Stomach smooth muscle (tissue), 2 donors: ENCODE measurements around the gene E2F8.

Source experiments
- H3K27ac ChIP-seq: one replicate; pipeline ENCODE4 v1.7.0; 2013; ENCODE audit warnings: mild to moderate bottlenecking, low read length, inconsistent platforms
- H3K27me3 ChIP-seq, 2 donors: one replicate each; pipeline ENCODE4 v1.7.0; 2013; ENCODE audit warnings: low read length in 2 of 2; ENCODE audit not compliant: insufficient read depth in 2 of 2, control insufficient read depth in 1 of 2
- H3K36me3 ChIP-seq, 2 donors: one replicate each; pipeline ENCODE4 v1.7.0; 2013; ENCODE audit warnings: low read length in 2 of 2; ENCODE audit not compliant: control insufficient read depth in 2 of 2, insufficient read depth in 2 of 2
- H3K4me1 ChIP-seq: one replicate; pipeline ENCODE4 v1.7.0; 2013; ENCODE audit warnings: low read length; ENCODE audit not compliant: control insufficient read depth, insufficient read depth
- H3K4me3 ChIP-seq, 2 donors: one replicate each; pipeline ENCODE4 v1.7.0; 2013; ENCODE audit warnings: low read length in 2 of 2
- H3K9ac ChIP-seq, 2 donors: one replicate each; pipeline ENCODE4 v1.7.0; 2013; ENCODE audit warnings: low read length in 2 of 2, mild to moderate bottlenecking in 1 of 2
- H3K9me3 ChIP-seq, 2 donors: one replicate each; pipeline ENCODE4 v1.7.0; 2013; ENCODE audit warnings: low read length in 2 of 2; ENCODE audit not compliant: control insufficient read depth in 2 of 2
- donor health status: healthy.
- donor health status: Pancreatic carcinoma.

E2F8 gene

GRCh38 chr11:19241260-19242178 is 774 bp upstream of the E2F8 start:
- no peak overlapping the region for H3K9ac ChIP-seq
- peak overlapping the region; percentile 66 to 70 for H3K4me3 ChIP-seq
- H3K9me3 ChIP-seq = no peaks in the 10 kb centered on the region
- H3K4me1 ChIP-seq = peaks cover 20% of the 10 kb centered on the region
- peaks cover 37 to 53% of the 10 kb centered on the region in 2 donors for H3K27me3 ChIP-seq
- H3K36me3 ChIP-seq = no peaks in the 10 kb centered on the region
- H3K27ac ChIP-seq = no peak overlapping the region

GRCh38 chr11:19239039-19239438 is 1.7 kb downstream of the E2F8 start:
- peaks cover 29 to 52% of the 10 kb centered on the region in 2 donors for H3K27me3 ChIP-seq
- H3K4me1 ChIP-seq = peaks cover 20% of the 10 kb centered on the region
- H3K9ac ChIP-seq = no peak overlapping the region
- no peaks in the 10 kb centered on the region for H3K36me3 ChIP-seq
- H3K27ac ChIP-seq = no peak overlapping the region
- H3K4me3 ChIP-seq = no peak overlapping the region
- H3K9me3 ChIP-seq = no peaks in the 10 kb centered on the region

DNA sequence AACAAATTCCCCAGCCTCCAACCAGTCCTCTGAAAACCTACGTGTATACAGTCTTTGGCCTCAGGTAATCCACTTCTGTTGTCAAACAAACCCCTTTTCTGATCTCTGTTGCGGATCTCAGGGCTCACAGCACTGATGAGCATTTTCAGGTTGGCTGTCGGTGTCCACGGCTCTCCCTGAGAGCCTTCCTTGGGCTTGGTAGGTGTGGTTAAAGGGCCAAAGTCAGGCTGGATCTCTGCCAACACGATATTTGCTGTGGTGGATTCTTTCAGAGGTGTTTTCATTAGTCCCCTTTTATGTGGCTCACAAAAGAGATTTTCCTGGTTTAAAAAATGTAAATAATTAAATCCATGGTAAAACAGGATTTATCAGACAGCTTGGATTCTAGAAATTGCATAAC is 2.9 kb downstream of the E2F8 start:
- no peak overlapping the region for H3K4me3 ChIP-seq

GRCh38 chr11:19237381-19237780 is 3.4 kb downstream of the E2F8 start:
- H3K9ac ChIP-seq = no peak overlapping the region
- no peaks in the 10 kb centered on the region for H3K36me3 ChIP-seq
- no peaks in the 10 kb centered on the region for H3K9me3 ChIP-seq
- no peak overlapping the region for H3K27ac ChIP-seq
- H3K4me3 ChIP-seq = no peak overlapping the region
- H3K4me1 ChIP-seq = peaks cover 18% of the 10 kb centered on the region
- H3K27me3 ChIP-seq = peaks cover 16 to 44% of the 10 kb centered on the region in 2 donors

More for the DNA sequence above, 2.9 kb downstream of the E2F8 start:
- H3K27ac ChIP-seq = no peak overlapping the region
- H3K36me3 ChIP-seq = no peaks in the 10 kb centered on the region
- H3K4me1 ChIP-seq = peaks cover 20% of the 10 kb centered on the region
- no peak overlapping the region for H3K9ac ChIP-seq
- H3K27me3 ChIP-seq = peaks cover 20 to 49% of the 10 kb centered on the region in 2 donors
- no peaks in the 10 kb centered on the region for H3K9me3 ChIP-seq

DNA sequence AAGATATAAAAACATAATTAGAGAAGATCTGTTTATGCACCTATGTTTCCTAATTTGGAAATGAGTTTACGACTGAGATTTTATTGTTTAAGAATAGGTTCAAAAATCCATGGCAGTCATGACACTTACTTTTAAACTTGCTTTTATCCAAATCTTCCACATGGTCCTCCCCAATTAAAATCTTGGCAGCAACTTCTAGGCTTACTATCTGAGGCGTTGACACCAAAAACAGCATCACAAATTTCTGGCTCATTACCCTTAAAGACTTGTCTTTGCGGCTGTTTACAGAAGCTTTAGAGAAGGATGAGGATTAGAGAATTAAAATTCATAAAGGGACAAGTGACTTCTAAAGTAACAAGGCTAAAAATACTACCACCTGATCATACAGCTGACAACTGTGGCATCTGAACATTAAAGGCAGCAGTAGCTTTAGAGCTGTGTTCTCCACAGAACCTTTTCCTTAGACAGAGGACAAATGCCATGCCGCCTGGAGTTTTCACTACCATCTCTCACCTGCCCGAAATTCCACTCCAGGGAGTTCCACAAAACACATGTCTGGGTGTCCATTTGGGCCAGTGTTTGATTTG is 6.4 kb downstream of the E2F8 start:
- Histone ChIP-seq H3K27me3 (peaks cover 2 to 16% of the 10 kb centered on the region in 2 donors), H3K27ac (no peak overlapping the region), H3K9me3 (no peaks in the 10 kb centered on the region), H3K9ac (no peak overlapping the region), H3K4me3 (no peak overlapping the region), H3K36me3 (no peaks in the 10 kb centered on the region), H3K4me1 (no peaks in the 10 kb centered on the region)

- Histone ChIP-seq H3K9me3 (no peaks in the 10 kb centered on the region), H3K4me3 (no peak overlapping the region), H3K27me3 (peaks cover 0 to 7% of the 10 kb centered on the region in 2 donors), H3K9ac (no peak overlapping the region), H3K4me1 (no peaks in the 10 kb centered on the region), H3K27ac (no peak overlapping the region), H3K36me3 (no peaks in the 10 kb centered on the region)
Observed at GRCh38 chr11:19232910-19233503, 7.7 kb downstream of the E2F8 start.

DNA sequence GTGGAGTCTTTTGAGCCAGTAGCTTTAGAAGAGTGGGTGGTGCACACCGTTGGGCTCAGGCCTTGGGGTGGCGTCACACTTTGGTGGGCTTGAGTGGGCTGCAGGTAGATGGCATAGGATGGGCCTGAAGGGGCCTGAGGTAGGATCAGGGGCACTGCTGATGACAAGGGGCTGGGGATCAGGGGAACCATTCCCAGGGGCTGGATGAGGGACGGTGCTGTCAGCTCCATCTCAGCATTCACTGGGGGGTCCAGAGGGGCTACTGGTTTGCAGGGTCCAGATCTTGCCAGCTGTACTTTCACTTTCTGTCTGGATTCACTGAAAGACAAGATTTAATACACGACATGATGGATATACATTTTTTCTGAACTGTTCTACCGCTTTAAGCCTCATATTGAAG is 11.1 kb downstream of the E2F8 start:
- Histone ChIP-seq H3K9me3 (no peaks in the 10 kb centered on the region), H3K9ac (no peak overlapping the region), H3K4me3 (no peak overlapping the region), H3K27ac (no peak overlapping the region), H3K36me3 (no peaks in the 10 kb centered on the region), H3K27me3 (no peaks in the 10 kb centered on the region), H3K4me1 (no peaks in the 10 kb centered on the region)

GRCh38 chr11:19228968-19229367 is 11.8 kb downstream of the E2F8 start:
- H3K4me1 ChIP-seq = no peaks in the 10 kb centered on the region
- H3K27ac ChIP-seq = no peak overlapping the region
- H3K9ac ChIP-seq = no peak overlapping the region
- H3K9me3 ChIP-seq = no peaks in the 10 kb centered on the region
- H3K4me3 ChIP-seq = no peak overlapping the region
- H3K36me3 ChIP-seq = no peaks in the 10 kb centered on the region
- H3K27me3 ChIP-seq = no peaks in the 10 kb centered on the region

GRCh38 chr11:19226378-19227195 is 14.2 kb downstream of the E2F8 start:
- H3K9me3 ChIP-seq = no peaks in the 10 kb centered on the region
- no peaks in the 10 kb centered on the region for H3K27me3 ChIP-seq
- no peak overlapping the region for H3K4me3 ChIP-seq
- no peaks in the 10 kb centered on the region for H3K36me3 ChIP-seq
- H3K27ac ChIP-seq = no peak overlapping the region
- no peak overlapping the region for H3K9ac ChIP-seq
- H3K4me1 ChIP-seq = no peaks in the 10 kb centered on the region

- H3K9me3 ChIP-seq = no peaks in the 10 kb centered on the region
- H3K4me3 ChIP-seq = no peak overlapping the region
- no peak overlapping the region for H3K9ac ChIP-seq
- H3K36me3 ChIP-seq = no peaks in the 10 kb centered on the region
- no peaks in the 10 kb centered on the region for H3K4me1 ChIP-seq
- H3K27ac ChIP-seq = no peak overlapping the region
- no peaks in the 10 kb centered on the region for H3K27me3 ChIP-seq
Observed at GRCh38 chr11:19225581-19225980, 15.2 kb downstream of the E2F8 start.
